H1 (cell line): ENCODE measurements around the gene CDH16. TPM values are rescaled to one million over a fixed set of nuclear protein-coding genes. Genes with fewer than 3 reads are reported as not detected.

ENCODE experiments used
- CTCF ChIA-PET: fragments of 300-600 bp; sonication (Branson Sonifier 250); formaldehyde crosslinking; loops from one replicate; lab custom pipeline; 2021; ENCODE audit not compliant: partially characterized antibody; lab: Charles Lee
- POLR2A ChIA-PET: fragments of 300-600 bp; sonication (Branson Sonifier 250); formaldehyde crosslinking; loops from one replicate; lab custom pipeline; 2021; ENCODE audit warnings: inconsistent platforms; ENCODE audit not compliant: partially characterized antibody; lab: Charles Lee
- DNase-seq, 2 experiments: peaks; one replicate each; pipeline versions ENCODE4 v3.0.0 to v3.0.0-alpha.2; 2010 to 2022; ENCODE audit warnings: low spot score in 2 of 2, low read depth in 1 of 2, mixed read lengths in 1 of 2
- FAIRE-seq: peaks from 2 replicates; lab custom pipeline; 2011; peaks lifted over from hg19 to GRCh38; lab: Jason Lieb, UNC
- H2AFZ ChIP-seq: 2 replicates; pipeline ENCODE4 v1.8.1; 2012; ENCODE audit warnings: low read length, inconsistent platforms
- H2AK5ac ChIP-seq: 2 replicates; pipeline ENCODE4 v1.6.1; 2013; ENCODE audit warnings: low read depth, low read length
- H2BK120ac ChIP-seq: replicated peaks from 2 replicates; pipeline ENCODE3; 2013; ENCODE audit warnings: low read depth, low read length, inconsistent platforms
- H2BK12ac ChIP-seq: 2 replicates; pipeline ENCODE4 v1.6.1; 2013; ENCODE audit warnings: low read depth, low read length
- H2BK15ac ChIP-seq: 2 replicates; pipeline ENCODE4 v1.6.1; 2013; ENCODE audit warnings: low read length
- H2BK20ac ChIP-seq: 2 replicates; pipeline ENCODE4 v1.6.1; 2013; ENCODE audit warnings: low read length
- H2BK5ac ChIP-seq: 2 replicates; pipeline ENCODE4 v1.6.1; 2013; ENCODE audit warnings: low read depth, low read length
- H3K14ac ChIP-seq: 2 replicates; pipeline ENCODE4 v1.6.1; 2013; ENCODE audit warnings: inconsistent platforms; ENCODE audit not compliant: insufficient read length
- H3K18ac ChIP-seq: 2 replicates; pipeline ENCODE4 v1.6.1; 2013; ENCODE audit warnings: low read length; ENCODE audit errors: extremely low read depth
- H3K23ac ChIP-seq: 2 replicates; pipeline ENCODE4 v1.6.1; 2013; ENCODE audit warnings: inconsistent platforms; ENCODE audit not compliant: insufficient read length
- H3K23me2 ChIP-seq: 2 replicates; pipeline ENCODE4 v1.6.1; 2013; ENCODE audit warnings: low read depth, low read length
- H3K27ac ChIP-seq: 2 replicates; pipeline ENCODE4 v1.6.1; 2011; ENCODE audit warnings: low read depth, low read length, inconsistent platforms
- H3K27me3 ChIP-seq, 4 experiments: replicated peaks in 1 of 4; 1 replicate in 1 of 4; 2 replicates in 3 of 4; pipeline versions ENCODE4 v1.6.1 to v1.8.1; 2011 to 2013; ENCODE audit warnings: low read length in 3 of 4, mild to moderate bottlenecking in 3 of 4, inconsistent platforms in 2 of 4, mixed read lengths in 2 of 4, moderate library complexity in 1 of 4; ENCODE audit not compliant: control insufficient read depth in 3 of 4, insufficient read depth in 3 of 4; ENCODE audit errors: extremely low read depth in 1 of 4
- H3K36me3 ChIP-seq, 4 experiments: 2 replicates each; pipeline versions ENCODE4 v1.6.1 to v1.8.1; 2011 to 2013; ENCODE audit warnings: mild to moderate bottlenecking in 4 of 4, low read length in 3 of 4, moderate library complexity in 2 of 4, control low read depth in 1 of 4, inconsistent platforms in 1 of 4; ENCODE audit not compliant: insufficient read depth in 4 of 4, control insufficient read depth in 2 of 4
- H3K4ac ChIP-seq: replicated peaks from 2 replicates; pipeline ENCODE3; 2013; ENCODE audit warnings: low read length, low read depth, mixed read lengths, inconsistent platforms; ENCODE audit not compliant: insufficient read length
- H3K4me1 ChIP-seq, 4 experiments: replicated peaks in 1 of 4; 1 replicate in 1 of 4; 2 replicates in 3 of 4; pipeline versions ENCODE4 v1.6.1 to v1.8.1; 2011 to 2013; ENCODE audit warnings: low read length in 3 of 4, inconsistent platforms in 2 of 4, mixed read lengths in 1 of 4; ENCODE audit not compliant: insufficient read depth in 4 of 4, control insufficient read depth in 3 of 4
- H3K4me2 ChIP-seq, 2 experiments: 2 replicates each; pipeline versions ENCODE4 v1.6.1 to v1.8.1; 2011 to 2013; ENCODE audit warnings: low read depth in 2 of 2, low read length in 2 of 2, control low read depth in 1 of 2, inconsistent platforms in 1 of 2, mild to moderate bottlenecking in 1 of 2; ENCODE audit not compliant: insufficient read depth in 1 of 2
- H3K4me3 ChIP-seq, 4 experiments: fragments of 200-600, 300-600 bp in 1 of 4; sonication (generic), shearing (Covaris generic), sonication (Bioruptor Twin) in 1 of 4; 2 replicates each; pipeline versions ENCODE4 v1.5.1 to v1.8.1; 2011 to 2016; ENCODE audit warnings: low read length in 4 of 4, low read depth in 3 of 4, control low read depth in 2 of 4, inconsistent platforms in 2 of 4, mild to moderate bottlenecking in 2 of 4, mixed read lengths in 1 of 4, moderate library complexity in 1 of 4; ENCODE audit not compliant: insufficient read depth in 2 of 4; ENCODE audit errors: extremely low read depth in 1 of 4
- H3K56ac ChIP-seq: replicated peaks from 2 replicates; pipeline ENCODE3; 2013; ENCODE audit warnings: low read depth, mild to moderate bottlenecking, mixed read lengths, low read length, inconsistent platforms; ENCODE audit not compliant: insufficient read length
- H3K79me1 ChIP-seq: 2 replicates; pipeline ENCODE4 v1.6.1; 2013; ENCODE audit warnings: low read depth, low read length, control low read depth
- H3K79me2 ChIP-seq, 2 experiments: 2 replicates each; pipeline versions ENCODE4 v1.6.1 to v1.8.1; 2012 to 2013; ENCODE audit warnings: low read length in 2 of 2, mild to moderate bottlenecking in 2 of 2, inconsistent platforms in 1 of 2; ENCODE audit not compliant: insufficient read depth in 2 of 2, control insufficient read depth in 1 of 2
- H3K9ac ChIP-seq, 4 experiments: replicated peaks in 1 of 4; 1 replicate in 1 of 4; 2 replicates in 3 of 4; pipeline versions ENCODE4 v1.6.1 to v1.8.1; 2011 to 2013; ENCODE audit warnings: low read depth in 3 of 4, low read length in 3 of 4, control low read depth in 2 of 4, mild to moderate bottlenecking in 2 of 4, moderate library complexity in 2 of 4, inconsistent platforms in 1 of 4; ENCODE audit errors: extremely low read depth in 1 of 4
- H3K9me3 ChIP-seq, 2 experiments: 2 replicates each; pipeline versions ENCODE4 v1.6.1 to v1.8.1; 2012 to 2013; ENCODE audit warnings: mild to moderate bottlenecking in 2 of 2, moderate library complexity in 2 of 2, control low read depth in 1 of 2, inconsistent platforms in 1 of 2, low read depth in 1 of 2, low read length in 1 of 2, mixed read lengths in 1 of 2; ENCODE audit not compliant: insufficient read depth in 2 of 2
- H4K20me1 ChIP-seq, 2 experiments: replicated peaks in 1 of 2; 2 replicates each; pipeline versions ENCODE3 to v1.8.1; 2011 to 2013; ENCODE audit warnings: inconsistent platforms in 2 of 2, low read length in 2 of 2, mild to moderate bottlenecking in 1 of 2; ENCODE audit not compliant: insufficient read depth in 2 of 2, control insufficient read depth in 1 of 2
- H4K5ac ChIP-seq: 2 replicates; pipeline ENCODE4 v1.6.1; 2013; ENCODE audit warnings: low read length, low read depth, mixed read lengths, inconsistent platforms; ENCODE audit not compliant: insufficient read length
- H4K8ac ChIP-seq: 2 replicates; pipeline ENCODE4 v1.8.0; 2013; ENCODE audit warnings: mild to moderate bottlenecking, moderate library complexity, low read length, inconsistent platforms; ENCODE audit not compliant: insufficient read depth; ENCODE audit errors: extremely low read depth
- H4K91ac ChIP-seq: replicated peaks from 2 replicates; pipeline ENCODE3; 2013; ENCODE audit warnings: low read length, mixed read lengths, inconsistent platforms; ENCODE audit not compliant: insufficient read length
- MAX ChIP-seq: IDR thresholded peaks from 2 replicates; pipeline ENCODE4 v1.6.1; 2012; ENCODE audit warnings: inconsistent platforms
- TEAD4 ChIP-seq: IDR thresholded peaks from 2 replicates; pipeline ENCODE4 v1.6.1; 2012; ENCODE audit warnings: low read depth, low read length, inconsistent platforms, mixed read lengths
- WGBS, 2 experiments: shearing (Covaris generic) in 1 of 2; methylation state at CpG; one replicate each; pipeline versions ENCODE4 v1.1.6 to v1.1.7; 2013 to 2015; ENCODE audit warnings: low lambda C conversion rate in 2 of 2, mixed read lengths in 2 of 2, inconsistent platforms in 1 of 2, low coverage in 1 of 2, missing lambda C conversion rate in 1 of 2; ENCODE audit not compliant: insufficient replicate concordance in 2 of 2, insufficient coverage in 1 of 2, insufficient read length in 1 of 2; ENCODE audit errors: extremely low coverage in 1 of 2, missing lambda C conversion rate in 1 of 2; 5-methylcytosine and 5-hydroxymethylcytosine counted together
- polyA plus RNA-seq, 7 experiments: library from polyadenylated mRNA; depleted of rRNA in 3 of 7; stranded (reverse) in 5 of 7; unstranded in 2 of 7; fragments of >200 nt in 5 of 7; fragments of 200-250 nt in 2 of 7; gene quantifications; 1 replicate in 5 of 7; 2 replicates in 1 of 7; 4 replicates in 1 of 7; pipeline versions ENCODE4 v1.2.1 to v1.2.3, GENCODE V29; 2011 to 2013; ENCODE audit warnings: missing spikeins in 2 of 7, mixed read lengths in 2 of 7
- total RNA-seq: library from RNA; stranded (reverse); fragmentation: NEBNext Ultra II Directional; extraction: Animal tissue kit (Norgen Biotek cat#: 25700); gene quantifications from 2 replicates; pipeline ENCODE4 v1.2.1, GENCODE V29; 2021

CDH16 gene
- total and polyA plus RNA-seq, 2 of the 8 experiments (the other 6 are each of a cell fraction or from before 2014, with no cell fraction given) = not detected

GRCh38 chr16:66905633-66906539 lies 12.8 kb downstream of the CDH16 start:
- Histone ChIP-seq H2BK120ac (no peak overlapping the region), H3K23ac (no peak overlapping the region), H2BK12ac (no peak overlapping the region), H3K27me3 (no peaks in the 10 kb centered on the region; a peak in 1 of 7 replicates), H3K56ac (no peak overlapping the region), H3K18ac (no peak overlapping the region; the same call in 1 of the 2 replicates), H3K14ac (no peak overlapping the region), H3K9me3 (no peaks in the 10 kb centered on the region), H2BK5ac (no peak overlapping the region), H3K4me3 (no peak overlapping the region), H2BK15ac (no peak overlapping the region), H4K91ac (no peak overlapping the region), H3K23me2 (no peaks in the 10 kb centered on the region), H4K5ac (no peak overlapping the region), H2AK5ac (no peak overlapping the region), H3K36me3 (no peaks in the 10 kb centered on the region), H3K79me1 (no peaks in the 10 kb centered on the region), H3K4me1 (peaks cover 0 to 5% (median 0%) of the 10 kb centered on the region in 4 experiments; a peak in 2 of 7 replicates), H2AFZ (0 out of 2 replicates have a peak overlapping the region, but pooled peaks have one; percentile 27), H3K9ac (no peak overlapping the region), H4K20me1 (no peaks in the 10 kb centered on the region), H3K79me2 (no peaks in the 10 kb centered on the region), H3K4me2 (no peak overlapping the region), H3K4ac (no peak overlapping the region), H4K8ac (no peak overlapping the region), H2BK20ac (no peak overlapping the region), H3K27ac (no peak overlapping the region)
- peak; percentile 82 for FAIRE-seq
- POLR2A ChIA-PET = interaction anchor here (0.6 kb wide), 1 partner anchor 254 kb away, joined by 3 read pairs; no protein-coding TSS in a partner anchor
- DNase-seq = no peak
- no peak for TF ChIP-seq TEAD4
- TF ChIP-seq MAX = peak; percentile 25; the same call in 1 of the 2 replicates
- WGBS, 2 experiments = 75% methylated on average over 11 of the region's 11 CpGs; no CpG with 5 or more reads in 1 of the 2 experiments
- CTCF ChIA-PET = interaction anchor here (0.5 to 42.0 kb wide), 7 partner anchors 6 to 222 kb away, joined by 3 to 1009 read pairs (median 4); partner anchors contain the start of genes CDH16, CIAO2B, PDP2 and RRAD
